K562 (cell line): ENCODE data around the gene SPHKAP. TPM values are rescaled to one million over a fixed set of nuclear protein-coding genes. Genes with fewer than 3 reads are reported as not detected.

Experiments
- ATAC-seq: fragments of 200-7000 bp; cut with Tn5 transposase; 3 replicates; pipeline ENCODE4 v1.9.1; 2020; ENCODE audit warnings: moderate library complexity
- BruUV-seq: library from RNA; stranded (reverse); fragments of 400-500 nt; replicated peaks from 2 replicates; lab custom pipeline; 2021; lab: Mats Ljungman, UMichigan
- CTCF ChIA-PET: fragments of 300-600 bp; formaldehyde crosslinking; extraction: SDS; loops from one replicate; lab custom pipeline; 2021; ENCODE audit warnings: low intra/inter-chr PET ratio; lab: Yijun Ruan, JAX
- POLR2A ChIA-PET: fragments of 300-600, 350-650 bp; sonication (Branson Sonifier 250); formaldehyde crosslinking; extraction: SDS; loops from one replicate; lab custom pipeline; 2021; ENCODE audit warnings: antibody characterized with exemption, inconsistent platforms; lab: Yijun Ruan, JAX
- DNase-seq, 4 experiments: peaks; one replicate each; pipeline versions ENCODE4 v3.0.0 to v3.0.0-alpha.2; 2011 to 2018; ENCODE audit warnings: low spot score in 3 of 4, mixed read lengths in 3 of 4; ENCODE audit errors: extremely low read depth in 1 of 4
- FAIRE-seq: peaks from 2 replicates; lab custom pipeline; 2011; peaks lifted over from hg19 to GRCh38; lab: Jason Lieb, UNC
- H2AFZ ChIP-seq: 2 replicates; pipeline ENCODE4 v1.6.0; 2011; ENCODE audit warnings: low read depth, low read length, control low read depth, inconsistent platforms
- H3K27ac ChIP-seq: fragments of 200-600 bp; 3 replicates; pipeline ENCODE4 v1.8.0; 2011; ENCODE audit warnings: low read depth, mild to moderate bottlenecking, control low read depth, inconsistent platforms, low read length, moderate library complexity, mixed read lengths; ENCODE audit errors: extremely low read depth
- H3K27me3 ChIP-seq, 2 experiments: fragments of 300-600 bp in 1 of 2; 2 replicates in 1 of 2; 3 replicates in 1 of 2; pipeline versions ENCODE4 v1.6.0 to v1.8.0; 2011; ENCODE audit warnings: inconsistent platforms in 2 of 2, low read length in 2 of 2, mild to moderate bottlenecking in 1 of 2, mixed read lengths in 1 of 2, moderate library complexity in 1 of 2; ENCODE audit not compliant: control insufficient read depth in 2 of 2, insufficient read depth in 2 of 2
- H3K36me3 ChIP-seq: fragments of 300-600 bp; 3 replicates; pipeline ENCODE4 v1.8.0; 2011; ENCODE audit warnings: mild to moderate bottlenecking, low read length, inconsistent platforms; ENCODE audit not compliant: control insufficient read depth, insufficient read depth
- H3K4me1 ChIP-seq, 2 experiments: fragments of 200-600 bp in 1 of 2; replicated peaks in 1 of 2; 2 replicates in 1 of 2; 3 replicates in 1 of 2; pipeline versions ENCODE4 v1.5.1 to v1.8.0; 2011; ENCODE audit warnings: inconsistent platforms in 2 of 2, low read length in 2 of 2, mild to moderate bottlenecking in 1 of 2, mixed read lengths in 1 of 2, moderate library complexity in 1 of 2; ENCODE audit not compliant: control insufficient read depth in 2 of 2, insufficient read depth in 2 of 2
- H3K4me2 ChIP-seq: 2 replicates; pipeline ENCODE4 v1.6.1; 2011; ENCODE audit warnings: low read length, control low read depth, inconsistent platforms, mixed read lengths; ENCODE audit not compliant: insufficient read depth
- H3K4me3 ChIP-seq: fragments of 200-600 bp; sonication (generic), shearing (Covaris generic); 2 replicates; pipeline ENCODE4 v1.5.1; 2016; ENCODE audit warnings: control low read depth, inconsistent platforms
- H3K79me2 ChIP-seq: fragments of 200-600 bp; 3 replicates; pipeline ENCODE4 v1.8.0; 2011; ENCODE audit warnings: low read length, inconsistent platforms; ENCODE audit not compliant: control insufficient read depth, insufficient read depth
- H3K9ac ChIP-seq, 2 experiments: 2 replicates each; pipeline versions ENCODE4 v1.6.0 to v1.6.1; 2011; ENCODE audit warnings: low read depth in 2 of 2, low read length in 2 of 2, control low read depth in 1 of 2, inconsistent platforms in 1 of 2, mild to moderate bottlenecking in 1 of 2, mixed read lengths in 1 of 2; ENCODE audit not compliant: insufficient read depth in 1 of 2
- H3K9me1 ChIP-seq: one replicate; pipeline ENCODE4 v1.6.0; 2011; ENCODE audit warnings: inconsistent platforms, mild to moderate bottlenecking, low read length, moderate library complexity; ENCODE audit not compliant: control insufficient read depth, insufficient read depth
- H3K9me3 ChIP-seq: replicated peaks from 2 replicates; pipeline ENCODE4 v1.5.1; 2011; ENCODE audit warnings: low read depth, low read length, inconsistent platforms; ENCODE audit not compliant: control insufficient read depth, insufficient read depth
- H4K20me1 ChIP-seq: replicated peaks from 2 replicates; pipeline ENCODE4 v1.6.1; 2011; ENCODE audit warnings: low read length, inconsistent platforms, mixed read lengths; ENCODE audit not compliant: control insufficient read depth, insufficient read depth
- DDX20 ChIP-seq: fragments of 450-650 bp; IDR thresholded peaks from 2 replicates; pipeline ENCODE4 v1.6.1; 2016; ENCODE audit warnings: missing genetic modification characterization, low read depth, mild to moderate bottlenecking, missing compliant biosample characterization, moderate library complexity
- E2F3 ChIP-seq: fragments of 250-450 bp; sonication (Bioruptor Pico); IDR thresholded peaks from 2 replicates; pipeline ENCODE4 v1.4.0; 2020; ENCODE audit warnings: mild to moderate bottlenecking
- E2F5 ChIP-seq: sonication (generic); formaldehyde crosslinking; IDR thresholded peaks from 2 replicates; pipeline ENCODE4 v1.8.0; 2022; ENCODE audit warnings: mild to moderate bottlenecking, missing genetic modification reagents
- ETS2 ChIP-seq: IDR thresholded peaks from 2 replicates; pipeline ENCODE4 v1.6.1; 2016; ENCODE audit warnings: borderline replicate concordance, missing genetic modification characterization, mild to moderate bottlenecking, moderate library complexity, missing compliant biosample characterization; ENCODE audit not compliant: poor library complexity, severe bottlenecking
- FOXK2 ChIP-seq, 2 experiments: fragments of 450-650 bp; IDR thresholded peaks in 1 of 2; conservative IDR thresholded peaks in 1 of 2; 2 replicates each; pipeline ENCODE4 v1.6.1; 2016; ENCODE audit warnings: low read depth in 2 of 2, mild to moderate bottlenecking in 1 of 2
- MTF1 ChIP-seq: fragments of 250-450 bp; sonication (Bioruptor Pico); IDR thresholded peaks from 2 replicates; pipeline ENCODE4 v1.9.0; 2021; ENCODE audit warnings: moderate library complexity, mild to moderate bottlenecking, inconsistent platforms, borderline replicate concordance
- NEUROD1 ChIP-seq: fragments of 150-350 bp; IDR thresholded peaks from 2 replicates; pipeline ENCODE4 v1.6.1; 2014; ENCODE audit warnings: borderline replicate concordance, low read length, low read depth; ENCODE audit not compliant: partially characterized antibody
- NFXL1 ChIP-seq: fragments of 450-650 bp; formaldehyde crosslinking; IDR thresholded peaks from 2 replicates; pipeline ENCODE4 v1.4.0; 2021; ENCODE audit warnings: mild to moderate bottlenecking
- NONO ChIP-seq, 2 experiments: fragments of 200-400 bp in 1 of 2; fragments of 450-650 bp in 1 of 2; formaldehyde crosslinking in 1 of 2; IDR thresholded peaks; 2 replicates each; pipeline ENCODE4 v1.6.1; 2017; ENCODE audit warnings: low read depth in 2 of 2, mild to moderate bottlenecking in 2 of 2, moderate library complexity in 2 of 2, low read length in 1 of 2
- ZBTB17 ChIP-seq: fragments of 450-650 bp; formaldehyde crosslinking; IDR thresholded peaks from 2 replicates; pipeline ENCODE4 v1.4.0; 2020; ENCODE audit warnings: mild to moderate bottlenecking
- ZBTB34 ChIP-seq: fragments of 250-450 bp; sonication (Bioruptor Pico); IDR thresholded peaks from 2 replicates; pipeline ENCODE4 v1.8.0; 2021; ENCODE audit warnings: mild to moderate bottlenecking, moderate library complexity
- WGBS: fragments of 100-300 bp; shearing (Covaris generic); methylation state at CpG from one replicate; pipeline ENCODE4 v1.1.6; 2016; ENCODE audit warnings: low coverage, mixed read lengths; ENCODE audit not compliant: insufficient coverage; ENCODE audit errors: missing lambda C conversion rate; 5-methylcytosine and 5-hydroxymethylcytosine counted together
- in situ Hi-C: fragments of 300-500 bp; cut with MboI; formaldehyde crosslinking; loops from 4 replicates; pipeline ENCODE4 v1.15.0; 2018; ENCODE audit warnings: inconsistent platforms, mixed read lengths
- intact Hi-C: fragments of 100-400 bp; cut with micrococcal nuclease; formaldehyde crosslinking; loops from 2 replicates; pipeline ENCODE4 v1.14.2; 2022
- polyA plus RNA-seq, 8 experiments: library from polyadenylated mRNA; depleted of rRNA in 4 of 8; stranded (reverse) in 5 of 8; unstranded in 3 of 8; fragments of >200 nt; fragmentation: Nextera tagmentation in 2 of 8; fragmentation: Illumina TruSeq in 1 of 8; extraction: Ambion mirVana in 2 of 8; extraction: Trizol in 1 of 8; gene quantifications; 2 replicates each; pipeline versions ENCODE4 v1.2.1 to v1.2.3, GENCODE V29; 2011 to 2014; ENCODE audit warnings: inconsistent platforms in 1 of 8, missing spikeins in 1 of 8
- total RNA-seq, 7 experiments: library from RNA; depleted of rRNA in 6 of 7; stranded (reverse); fragments of >200 nt in 6 of 7; fragmentation: Illumina TruSeq in 2 of 7; extraction: Trizol in 2 of 7; gene quantifications; 2 replicates each; pipeline versions ENCODE4 v1.2.1 to v1.2.3, GENCODE V29; 2011 to 2021; ENCODE audit warnings: low replicate concordance in 1 of 7
- TF ChIP-seq, protein P1 (sequence below): sonication (generic); formaldehyde crosslinking; IDR thresholded peaks from 2 replicates; pipeline ENCODE4 v1.9.0; 2022; ENCODE audit warnings: mild to moderate bottlenecking, missing genetic modification reagents

SPHKAP gene
- total and polyA plus RNA-seq, 9 of the 15 experiments (the other 6 are each of a cell fraction or from before 2014, with no cell fraction given) = not detected

DNA sequence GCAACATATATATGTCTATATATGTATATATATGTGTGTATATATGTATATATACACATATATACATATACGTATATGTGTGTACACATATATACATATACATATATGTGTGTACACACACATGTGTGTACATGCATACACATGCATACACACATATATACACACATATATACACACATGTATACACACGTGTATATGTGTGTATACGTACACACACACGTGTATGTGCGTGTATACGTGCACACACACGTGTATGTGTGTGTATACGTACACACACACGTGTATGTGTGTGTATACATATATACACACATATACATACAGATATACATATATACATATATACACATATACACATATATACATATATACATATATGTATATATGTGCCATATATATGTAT is 89.4 kb downstream of the SPHKAP start:
- ATAC-seq = no peak
- intact Hi-C loops (no loop called here), in situ Hi-C loops (no loop called here)
- TF ChIP-seq ETS2 (tag) (no peak), MTF1 (CRISPR knock-in tag) (no peak), DDX20 (no peak)
- H3K27ac ChIP-seq = no peak overlapping the region
- H3K4me3 ChIP-seq = no peak overlapping the region
- no peaks in the 10 kb centered on the region for H3K9me3 ChIP-seq
- H3K9me1 ChIP-seq = no peaks in the 10 kb centered on the region
- no peak for DNase-seq
- H2AFZ ChIP-seq = no peak overlapping the region
- no TSS peak for BruUV-seq
- no peaks in the 10 kb centered on the region for H3K27me3 ChIP-seq
- no peaks in the 10 kb centered on the region for H4K20me1 ChIP-seq
- H3K4me2 ChIP-seq = no peak overlapping the region
- no peak for FAIRE-seq
- ChIA-PET CTCF (no interaction called here), POLR2A (no interaction called here)
- H3K36me3 ChIP-seq = no peaks in the 10 kb centered on the region
- WGBS = 0% methylated on average over 9 of the region's 9 CpGs
- no peak overlapping the region for H3K9ac ChIP-seq
- H3K79me2 ChIP-seq = no peaks in the 10 kb centered on the region
- H3K4me1 ChIP-seq = no peaks in the 10 kb centered on the region

DNA sequence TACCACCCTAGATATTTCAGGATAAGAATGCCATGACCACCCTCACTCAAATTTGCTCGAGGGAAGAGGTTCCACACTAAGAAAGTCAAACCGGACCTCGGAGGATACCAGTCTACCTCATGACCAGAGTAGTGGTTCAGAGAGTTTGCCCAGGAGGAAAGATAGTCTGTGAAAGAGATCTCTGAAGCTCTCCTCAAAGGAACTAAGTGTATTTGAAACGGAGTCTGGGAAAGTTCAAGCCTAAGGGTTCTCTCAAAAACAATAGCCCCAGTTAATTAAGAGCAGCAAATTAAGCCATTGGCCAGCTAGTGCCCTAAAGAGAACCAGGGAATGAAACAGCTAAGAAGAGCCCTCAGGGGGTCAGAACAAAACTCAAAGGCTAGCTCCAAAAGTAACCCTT is 94.9 kb downstream of the SPHKAP start:
- Histone ChIP-seq H2AFZ (no peak overlapping the region), H4K20me1 (no peaks in the 10 kb centered on the region), H3K4me2 (no peak overlapping the region), H3K27ac (no peak overlapping the region), H3K27me3 (no peaks in the 10 kb centered on the region), H3K9ac (no peak overlapping the region), H3K4me1 (no peaks in the 10 kb centered on the region), H3K9me3 (no peaks in the 10 kb centered on the region), H3K9me1 (no peaks in the 10 kb centered on the region), H3K4me3 (no peak overlapping the region), H3K36me3 (no peaks in the 10 kb centered on the region), H3K79me2 (no peaks in the 10 kb centered on the region)
- ATAC-seq = no peak
- in situ Hi-C loops = no loop called here
- ChIA-PET CTCF (no interaction called here), POLR2A (no interaction called here)
- no TSS peak for BruUV-seq
- DNase-seq = no peak
- WGBS = 2% methylated on average over 4 of the region's 4 CpGs
- intact Hi-C loops = no loop called here
- no peak for FAIRE-seq
- TF ChIP-seq FOXK2 (conservative IDR thresholded peaks at IDR 0.05 in 1 of 2, IDR thresholded peaks at IDR 0.05 in 1 of 2; ENCODE audit: low read depth in 2 of 2) = no peak
- TF ChIP-seq NFXL1 = no peak
- no peak for TF ChIP-seq E2F3 (CRISPR knock-in tag)
- TF ChIP-seq NONO (IDR thresholded peaks at IDR 0.05; ENCODE audit: low read depth in 2 of 2, low read length in 1 of 2) = no peak
- no peak for TF ChIP-seq ZBTB34 (CRISPR knock-in tag)
- TF ChIP-seq NEUROD1 = no peak
- no peak for TF ChIP-seq ZBTB17 (CRISPR knock-in tag)
- TF ChIP-seq, protein P1, sequence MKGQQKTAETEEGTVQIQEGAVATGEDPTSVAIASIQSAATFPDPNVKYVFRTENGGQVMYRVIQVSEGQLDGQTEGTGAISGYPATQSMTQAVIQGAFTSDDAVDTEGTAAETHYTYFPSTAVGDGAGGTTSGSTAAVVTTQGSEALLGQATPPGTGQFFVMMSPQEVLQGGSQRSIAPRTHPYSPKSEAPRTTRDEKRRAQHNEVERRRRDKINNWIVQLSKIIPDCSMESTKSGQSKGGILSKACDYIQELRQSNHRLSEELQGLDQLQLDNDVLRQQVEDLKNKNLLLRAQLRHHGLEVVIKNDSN (CRISPR knock-in tag) = no peak
- no peak for TF ChIP-seq E2F5 (CRISPR knock-in tag)
